Muscle layer of duodenum (tissue), 2 donors: ENCODE data around the gene VDAC2.
A peak's percentile ranks its signal among the peaks of the same experiment; 100 is the strongest.

Source experiments
- H3K27ac ChIP-seq: one replicate; pipeline ENCODE4 v1.7.0; 2013; ENCODE audit warnings: mild to moderate bottlenecking, low read length
- H3K27me3 ChIP-seq: one replicate; pipeline ENCODE4 v1.7.0; 2013; ENCODE audit warnings: low read depth, mild to moderate bottlenecking, control low read depth, low read length
- H3K36me3 ChIP-seq, 2 donors: one replicate each; pipeline ENCODE4 v1.7.0; 2013; ENCODE audit warnings: low read length in 2 of 2, control low read depth in 1 of 2, mild to moderate bottlenecking in 1 of 2; ENCODE audit not compliant: insufficient read depth in 2 of 2, control insufficient read depth in 1 of 2
- H3K4me1 ChIP-seq, 2 donors: one replicate each; pipeline ENCODE4 v1.7.0; 2013; ENCODE audit warnings: low read length in 2 of 2, mild to moderate bottlenecking in 2 of 2, control low read depth in 1 of 2, moderate library complexity in 1 of 2; ENCODE audit not compliant: insufficient read depth in 2 of 2, control insufficient read depth in 1 of 2
- H3K4me3 ChIP-seq, 2 donors: one replicate each; pipeline ENCODE4 v1.7.0; 2013; ENCODE audit warnings: low read length in 2 of 2, low read depth in 1 of 2, mild to moderate bottlenecking in 1 of 2
- H3K9me3 ChIP-seq, 2 donors: one replicate each; pipeline ENCODE4 v1.7.0; 2013; ENCODE audit warnings: low read length in 2 of 2, control low read depth in 1 of 2, mild to moderate bottlenecking in 1 of 2; ENCODE audit not compliant: control insufficient read depth in 1 of 2
- donor health status: healthy.

The VDAC2 gene

GRCh38 chr10:75231672-75232581 lies 21.3 kb downstream of the VDAC2 start:
- Histone ChIP-seq H3K4me1 (peaks cover 3 to 27% of the 10 kb centered on the region in 2 donors), H3K4me3 (no peak overlapping the region), H3K36me3 (peaks cover 33 to 38% of the 10 kb centered on the region in 2 donors), H3K27me3 (no peaks in the 10 kb centered on the region), H3K9me3 (no peaks in the 10 kb centered on the region), H3K27ac (no peak overlapping the region)

- H3K9me3 ChIP-seq, result no peaks in the 10 kb centered on the region
- H3K27me3 ChIP-seq, result no peaks in the 10 kb centered on the region
- H3K4me1 ChIP-seq, result peaks cover 0 to 19% of the 10 kb centered on the region in 2 donors
- H3K36me3 ChIP-seq, result peaks cover 25 to 29% of the 10 kb centered on the region in 2 donors
- peak overlapping the region; percentile 23 for H3K27ac ChIP-seq
- peak overlapping the region in 1 of 2 donors; percentile 90 for H3K4me3 ChIP-seq
Observed at GRCh38 chr10:75233444-75234016, 22.9 kb downstream of the VDAC2 start.

GRCh38 chr10:75234017-75234682 lies 23.6 kb downstream of the VDAC2 start:
- no peaks in the 10 kb centered on the region for H3K9me3 ChIP-seq
- H3K4me1 ChIP-seq, result peaks cover 0 to 12% of the 10 kb centered on the region in 2 donors
- no peaks in the 10 kb centered on the region for H3K27me3 ChIP-seq
- peaks cover 21 to 25% of the 10 kb centered on the region in 2 donors for H3K36me3 ChIP-seq
- peak overlapping the region; percentile 65 to 90 for H3K4me3 ChIP-seq
- H3K27ac ChIP-seq, result peak overlapping the region; percentile 23

GRCh38 chr10:75234683-75235374 lies 24.2 kb downstream of the VDAC2 start:
- no peak overlapping the region for H3K27ac ChIP-seq

GRCh38 chr10:75235375-75236177 lies 25.0 kb downstream of the VDAC2 start, which contains the start of gene COMTD1:
TSS of gene COMTD1 (minus strand) at chr10:75235957. CDS start at chr10:75235928, 29 bp downstream.
- peaks cover 0 to 11% of the 10 kb centered on the region in 2 donors for H3K4me1 ChIP-seq
- H3K36me3 ChIP-seq, result peaks cover 17 to 21% of the 10 kb centered on the region in 2 donors
- H3K9me3 ChIP-seq, result no peaks in the 10 kb centered on the region
- H3K4me3 ChIP-seq, result peak within 1 kb of the TSS; percentile 65 to 90
- H3K27me3 ChIP-seq, result no peaks in the 10 kb centered on the region
- H3K27ac ChIP-seq, result no peak within 1 kb of the TSS

More at GRCh38 chr10:75234683-75235374, 24.2 kb downstream of the VDAC2 start:
- H3K36me3 ChIP-seq, result peaks cover 21 to 25% of the 10 kb centered on the region in 2 donors
- H3K27me3 ChIP-seq, result no peaks in the 10 kb centered on the region
- H3K4me3 ChIP-seq, result peak overlapping the region; percentile 65 to 90
- H3K9me3 ChIP-seq, result no peaks in the 10 kb centered on the region
- H3K4me1 ChIP-seq, result peaks cover 0 to 11% of the 10 kb centered on the region in 2 donors

GRCh38 chr10:75236178-75236825 lies 25.7 kb downstream of the VDAC2 start:
- H3K4me1 ChIP-seq, result peaks cover 0 to 11% of the 10 kb centered on the region in 2 donors
- peak overlapping the region in 1 of 2 donors; percentile 90 for H3K4me3 ChIP-seq
- H3K27ac ChIP-seq, result no peak overlapping the region

GRCh38 chr10:75238182-75239095 lies 27.8 kb downstream of the VDAC2 start:
- no peak overlapping the region for H3K27ac ChIP-seq
- peaks cover 0 to 2% of the 10 kb centered on the region in 2 donors for H3K36me3 ChIP-seq

More at GRCh38 chr10:75236178-75236825, 25.7 kb downstream of the VDAC2 start:
- Histone ChIP-seq H3K36me3 (peaks cover 12 to 19% of the 10 kb centered on the region in 2 donors), H3K27me3 (no peaks in the 10 kb centered on the region), H3K9me3 (no peaks in the 10 kb centered on the region)

GRCh38 chr10:75239096-75239790 lies 28.6 kb downstream of the VDAC2 start:
- H3K4me1 ChIP-seq, result peaks cover 0 to 11% of the 10 kb centered on the region in 2 donors
- H3K9me3 ChIP-seq, result no peaks in the 10 kb centered on the region
- no peak overlapping the region for H3K4me3 ChIP-seq
- H3K27me3 ChIP-seq, result no peaks in the 10 kb centered on the region
- H3K36me3 ChIP-seq, result no peaks in the 10 kb centered on the region
- no peak overlapping the region for H3K27ac ChIP-seq

More at GRCh38 chr10:75238182-75239095, 27.8 kb downstream of the VDAC2 start:
- Histone ChIP-seq H3K27me3 (no peaks in the 10 kb centered on the region), H3K9me3 (no peaks in the 10 kb centered on the region), H3K4me1 (peaks cover 0 to 11% of the 10 kb centered on the region in 2 donors), H3K4me3 (no peak overlapping the region)
